Liver (tissue), 9 donors: Measurements from ENCODE around the gene PIEZO1. TPM values are rescaled to one million over a fixed set of nuclear protein-coding genes. Genes with fewer than 3 reads are reported as not detected.
A peak's percentile ranks its signal among the peaks of the same experiment; 100 is the strongest.

Source experiments
- DNase-seq: peaks from one replicate; pipeline ENCODE4 v3.0.0-alpha.2; 2017; ENCODE audit warnings: low spot score
- H3K27ac ChIP-seq, 2 donors: one replicate each; pipeline ENCODE4 v1.7.0; 2013; ENCODE audit warnings: inconsistent platforms in 2 of 2, low read length in 2 of 2, control low read depth in 1 of 2, low read depth in 1 of 2, mild to moderate bottlenecking in 1 of 2
- H3K27me3 ChIP-seq, 4 donors: one replicate each; pipeline versions ENCODE4 v1.6.1 to v1.7.0; 2013; ENCODE audit warnings: low read length in 3 of 4, inconsistent platforms in 1 of 4, mild to moderate bottlenecking in 1 of 4, moderate library complexity in 1 of 4; ENCODE audit not compliant: control insufficient read depth in 4 of 4, insufficient read depth in 4 of 4
- H3K36me3 ChIP-seq, 4 donors: one replicate each; pipeline versions ENCODE4 v1.6.1 to v1.7.0; 2013; ENCODE audit warnings: low read length in 3 of 4, mild to moderate bottlenecking in 3 of 4, low read depth in 1 of 4, moderate library complexity in 1 of 4; ENCODE audit not compliant: control insufficient read depth in 4 of 4, insufficient read depth in 3 of 4
- H3K4me1 ChIP-seq, 4 donors: one replicate each; pipeline versions ENCODE4 v1.6.1 to v1.7.0; 2013; ENCODE audit warnings: low read length in 3 of 4, mild to moderate bottlenecking in 3 of 4, moderate library complexity in 1 of 4; ENCODE audit not compliant: control insufficient read depth in 4 of 4, insufficient read depth in 4 of 4
- H3K4me3 ChIP-seq, 3 donors: one replicate each; pipeline versions ENCODE4 v1.6.1 to v1.7.0; 2013; ENCODE audit warnings: low read length in 3 of 3, control low read depth in 1 of 3, low read depth in 1 of 3, mild to moderate bottlenecking in 1 of 3
- H3K9ac ChIP-seq, 2 donors: one replicate each; pipeline ENCODE4 v1.7.0; 2013; ENCODE audit warnings: low read length in 2 of 2, mild to moderate bottlenecking in 2 of 2, moderate library complexity in 2 of 2, control low read depth in 1 of 2, low read depth in 1 of 2
- H3K9me3 ChIP-seq, 4 donors: one replicate each; pipeline versions ENCODE4 v1.6.1 to v1.7.0; 2013; ENCODE audit warnings: low read length in 3 of 4; ENCODE audit not compliant: control insufficient read depth in 4 of 4
- CTCF ChIP-seq: fragments of 150-350 bp; IDR thresholded peaks from 2 replicates; pipeline ENCODE4 v1.5.1; 2017; ENCODE audit warnings: improper control_type of control experiment, low read depth, low read length; ENCODE audit not compliant: missing input control
- EGR1 ChIP-seq, 2 donors: IDR thresholded peaks; 2 replicates each; pipeline ENCODE4 v1.6.1; 2016 to 2018; ENCODE audit warnings: antibody characterized with exemption in 2 of 2, low read depth in 2 of 2
- FOXA1 ChIP-seq: IDR thresholded peaks from 2 replicates; pipeline ENCODE4 v1.6.1; 2016; ENCODE audit warnings: antibody characterized with exemption
- MAX ChIP-seq: IDR thresholded peaks from 2 replicates; pipeline ENCODE4 v1.6.1; 2016; ENCODE audit warnings: antibody characterized with exemption
- NR2F2 ChIP-seq: IDR thresholded peaks from 2 replicates; pipeline ENCODE4 v1.6.1; 2016; ENCODE audit warnings: antibody characterized with exemption
- RAD21 ChIP-seq, 2 donors: IDR thresholded peaks; 2 replicates each; pipeline ENCODE4 v1.6.1; 2016; ENCODE audit warnings: antibody characterized with exemption in 2 of 2, mild to moderate bottlenecking in 2 of 2
- REST ChIP-seq: IDR thresholded peaks from 2 replicates; pipeline ENCODE4 v1.6.1; 2016; ENCODE audit warnings: antibody characterized with exemption, mild to moderate bottlenecking
- RXRA ChIP-seq, 2 donors: IDR thresholded peaks; 2 replicates each; pipeline ENCODE4 v1.6.1; 2017 to 2018; ENCODE audit warnings: antibody characterized with exemption in 2 of 2, mild to moderate bottlenecking in 1 of 2
- SP1 ChIP-seq: IDR thresholded peaks from 2 replicates; pipeline ENCODE4 v1.6.1; 2018; ENCODE audit warnings: antibody characterized with exemption, mild to moderate bottlenecking
- TAF1 ChIP-seq: conservative IDR thresholded peaks from 2 replicates; pipeline ENCODE4 v1.6.1; 2016; ENCODE audit warnings: antibody characterized with exemption, mild to moderate bottlenecking
- YY1 ChIP-seq: IDR thresholded peaks from 2 replicates; pipeline ENCODE4 v1.6.1; 2016; ENCODE audit warnings: antibody characterized with exemption, mild to moderate bottlenecking
- ZBTB33 ChIP-seq: IDR thresholded peaks from 2 replicates; pipeline ENCODE4 v1.6.1; 2016; ENCODE audit warnings: antibody characterized with exemption
- WGBS: extraction: QIAGEN DNeasy Blood & Tissue Kit; methylation state at CpG from one replicate; pipeline ENCODE4 v1.1.7; 2013; 5-methylcytosine and 5-hydroxymethylcytosine counted together
- polyA plus RNA-seq, 2 donors: library from polyadenylated mRNA; stranded (reverse) in 1 of 2; unstranded in 1 of 2; fragments of 200-250 nt in 1 of 2; fragments of >200 nt in 1 of 2; fragmentation: Nextera tagmentation in 1 of 2; extraction: Ambion mirVana in 1 of 2; gene quantifications; one replicate each; pipeline versions ENCODE4 v1.2.1 to v1.2.3, GENCODE V29; 2013 to 2015
- total RNA-seq, 2 donors: library from RNA; depleted of rRNA; stranded (reverse); fragments of >200 nt; gene quantifications; one replicate each; pipeline ENCODE4 v1.2.3, GENCODE V29; 2014
- donor health status: healthy.
- donor health status: healthy.
- donor health status: healthy.
- donor health status: healthy.
- donor health status: healthy.

PIEZO1 gene
- total and polyA plus RNA-seq, 4 donors: 15.3 to 74.7 (median 59.2) TPM

- under 1% methylated on average over 32 of the region's 32 CpGs for WGBS
- Histone ChIP-seq H3K9me3 (no peaks in the 10 kb centered on the region), H3K36me3 (no peaks in the 10 kb centered on the region), H3K9ac (peak overlapping the region in 1 of 2 donors; percentile 16), H3K4me1 (peaks cover 14 to 62% (median 43%) of the 10 kb centered on the region in 4 donors), H3K27me3 (no peaks in the 10 kb centered on the region), H3K4me3 (peak overlapping the region; percentile 13 to 91 (median 57)), H3K27ac (peak overlapping the region; percentile 50 to 90)
- TF ChIP-seq NR2F2 (no peak), EGR1 (IDR thresholded peaks at IDR 0.05; ENCODE audit: low read depth in 2 of 2) (no peak)
- peak; percentile 49 for DNase-seq
These were observed 239 bp downstream of the PIEZO1 start for GRCh38 chr16:88784856-88785105.

GRCh38 chr16:88784074-88784855, 755 bp downstream of the PIEZO1 start:
- TF ChIP-seq SP1: no peak
- no peak for TF ChIP-seq REST
- TF ChIP-seq YY1: no peak
- no peak for TF ChIP-seq MAX
- peak; percentile 42 for TF ChIP-seq CTCF
- TF ChIP-seq EGR1 (IDR thresholded peaks at IDR 0.05; ENCODE audit: low read depth in 2 of 2): no peak
- TF ChIP-seq FOXA1: no peak
- TF ChIP-seq RAD21 (IDR thresholded peaks at IDR 0.05): peak; percentile 26 to 68
- TF ChIP-seq ZBTB33: no peak
- no peak for TF ChIP-seq TAF1
- no peak for TF ChIP-seq RXRA (IDR thresholded peaks at IDR 0.05)

More at GRCh38 chr16:88784074-88784855, 755 bp downstream of the PIEZO1 start:
- WGBS: 4% methylated on average over 74 of the region's 74 CpGs
- H3K4me1 ChIP-seq: peaks cover 19 to 67% (median 46%) of the 10 kb centered on the region in 4 donors
- peak overlapping the region in 1 of 2 donors; percentile 28 for H3K9ac ChIP-seq
- H3K4me3 ChIP-seq: peak overlapping the region; percentile 14 to 91 (median 57)
- no peaks in the 10 kb centered on the region for H3K36me3 ChIP-seq
- H3K27me3 ChIP-seq: no peaks in the 10 kb centered on the region
- DNase-seq: peak; percentile 76
- no peaks in the 10 kb centered on the region for H3K9me3 ChIP-seq
- H3K27ac ChIP-seq: peak overlapping the region; percentile 50 to 90
